ENCODE data around the gene TRIM24. TPM values are rescaled to one million over a fixed set of nuclear protein-coding genes. Genes with fewer than 3 reads are reported as not detected.
A peak's percentile ranks its signal among the peaks of the same experiment; 100 is the strongest.

TRIM24 gene
- polyA plus RNA-seq, 3 donors = 3.5 to 8.9 (median 6.0) TPM

GRCh38 chr7:138514044-138514443 is 54.0 kb downstream of the TRIM24 start:
- Histone ChIP-seq H3K79me2 (ENCODE audit: insufficient read depth, low read length) (peaks cover 42% of the 10 kb centered on the region), H3K27me3 (ENCODE audit: control insufficient read depth in 2 of 2, insufficient read depth in 2 of 2, low read length in 2 of 2) (no peaks in the 10 kb centered on the region), H3K4me2 (replicated peaks; ENCODE audit: extremely low read depth, low read length, poor library complexity, severe bottlenecking) (no peak overlapping the region), H3K27ac (ENCODE audit: low read depth in 1 of 2, low read length in 2 of 2) (peak overlapping the region in 1 of 2 donors; percentile 15), H3K36me3 (replicated peaks in 1 of 2; ENCODE audit: control insufficient read depth in 1 of 2, insufficient read depth in 2 of 2, low read length in 2 of 2) (peaks cover 28 to 80% of the 10 kb centered on the region in 2 donors), H3K4me1 (ENCODE audit: control insufficient read depth in 1 of 2, insufficient read depth in 2 of 2, low read length in 2 of 2) (no peaks in the 10 kb centered on the region), H3K9ac (ENCODE audit: insufficient read depth, low read length, poor library complexity, severe bottlenecking) (no peak overlapping the region), H3K4me3 (replicated peaks in 1 of 3; ENCODE audit: low read depth in 2 of 3, low read length in 3 of 3) (no peak overlapping the region), H3K9me3 (replicated peaks in 1 of 2; ENCODE audit: control insufficient read depth in 1 of 2, insufficient read depth in 1 of 2, low read length in 2 of 2) (peaks cover 0 to 3% of the 10 kb centered on the region in 2 donors), H2AFZ (ENCODE audit: insufficient read depth, low read depth, low read length, poor library complexity, severe bottlenecking) (no peak overlapping the region), H4K20me1 (ENCODE audit: insufficient read depth, low read length) (peaks cover 18% of the 10 kb centered on the region)
- no peaks in the 10 kb centered on the region for H3K27me3 Mint-ChIP-seq (ENCODE audit: low read depth in 3 of 3)
- peaks cover 0 to 7% (median 2%) of the 10 kb centered on the region in 7 donors for H3K9me3 Mint-ChIP-seq
- no peak overlapping the region for H3K4me3 Mint-ChIP-seq
- peaks cover 47 to 71% of the 10 kb centered on the region in 2 donors for H3K36me3 Mint-ChIP-seq
- TF ChIP-seq CTCF (IDR thresholded peaks at IDR 0.05) = no peak
- WGBS (ENCODE audit: insufficient coverage) = 67% methylated on average over 1 of the region's 1 CpG
- DNase-seq = no peak
- intact Hi-C loops (cut with micrococcal nuclease) = no loop called here
- no peaks in the 10 kb centered on the region for H3K4me1 Mint-ChIP-seq
- H3K27ac Mint-ChIP-seq = peak overlapping the region; percentile 1 to 65 (median 39)

GRCh38 chr7:138515001-138515528 is 55.0 kb downstream of the TRIM24 start:
- H3K4me1 Mint-ChIP-seq = no peaks in the 10 kb centered on the region
- no CpG with 5 or more reads among the region's 7 CpGs for WGBS (ENCODE audit: insufficient coverage)
- no peak overlapping the region for H3K4me3 ChIP-seq (replicated peaks in 1 of 3; ENCODE audit: low read depth in 2 of 3, low read length in 3 of 3)
- no peak overlapping the region for H3K27ac ChIP-seq (ENCODE audit: low read depth in 1 of 2, low read length in 2 of 2)
- no peak overlapping the region for H3K4me2 ChIP-seq (replicated peaks; ENCODE audit: extremely low read depth, low read length, poor library complexity, severe bottlenecking)
- DNase-seq = no peak
- peaks cover 11% of the 10 kb centered on the region for H4K20me1 ChIP-seq (ENCODE audit: insufficient read depth, low read length)
- H3K27me3 ChIP-seq (ENCODE audit: control insufficient read depth in 2 of 2, insufficient read depth in 2 of 2, low read length in 2 of 2) = no peaks in the 10 kb centered on the region
- H3K4me3 Mint-ChIP-seq = no peak overlapping the region
- no peaks in the 10 kb centered on the region for H3K27me3 Mint-ChIP-seq (ENCODE audit: low read depth in 3 of 3)
- TF ChIP-seq CTCF (IDR thresholded peaks at IDR 0.05) = no peak
- no peak overlapping the region for H3K9ac ChIP-seq (ENCODE audit: insufficient read depth, low read length, poor library complexity, severe bottlenecking)
- no peaks in the 10 kb centered on the region for H3K4me1 ChIP-seq (ENCODE audit: control insufficient read depth in 1 of 2, insufficient read depth in 2 of 2, low read length in 2 of 2)
- H3K36me3 Mint-ChIP-seq = peaks cover 52 to 74% of the 10 kb centered on the region in 2 donors
- H3K9me3 ChIP-seq (replicated peaks in 1 of 2; ENCODE audit: control insufficient read depth in 1 of 2, insufficient read depth in 1 of 2, low read length in 2 of 2) = peaks cover 0 to 3% of the 10 kb centered on the region in 2 donors
- H2AFZ ChIP-seq (ENCODE audit: insufficient read depth, low read depth, low read length, poor library complexity, severe bottlenecking) = no peak overlapping the region
- peaks cover 38 to 85% of the 10 kb centered on the region in 2 donors for H3K36me3 ChIP-seq (replicated peaks in 1 of 2; ENCODE audit: control insufficient read depth in 1 of 2, insufficient read depth in 2 of 2, low read length in 2 of 2)
- peaks cover 32% of the 10 kb centered on the region for H3K79me2 ChIP-seq (ENCODE audit: insufficient read depth, low read length)
- H3K27ac Mint-ChIP-seq = no peak overlapping the region
- H3K9me3 Mint-ChIP-seq = peaks cover 0 to 7% (median 2%) of the 10 kb centered on the region in 7 donors
- intact Hi-C loops (cut with micrococcal nuclease) = no loop called here

All from CD14-positive monocyte (primary cell).